GM13976 (cell line): Measurements from ENCODE around the gene ST3GAL3.

ENCODE experiments used
- DNase-seq: peaks from one replicate; pipeline ENCODE4 v3.0.0; 2012; ENCODE audit warnings: low spot score
- CTCF ChIP-seq: IDR thresholded peaks from 2 replicates; pipeline ENCODE4 v1.5.1; 2012; ENCODE audit warnings: borderline replicate concordance, mild to moderate bottlenecking; ENCODE audit not compliant: insufficient read depth; ENCODE audit errors: extremely low read depth, missing control alignments, control extremely low read depth
- in situ Hi-C: fragments of 300-500 bp; cut with MboI; formaldehyde crosslinking; loops from one replicate; pipeline ENCODE4 v1.12.0; 2022; ENCODE audit warnings: low sequenced_read_pairs, mixed read lengths, inconsistent platforms; ENCODE audit not compliant: unreplicated experiment

ST3GAL3 gene

GRCh38 chr1:43970502-43970901, 263.2 kb downstream of the ST3GAL3 start:
- in situ Hi-C loops = no loop called here
- no peak for TF ChIP-seq CTCF
- DNase-seq = no peak

GRCh38 chr1:43970911-43971310, 263.6 kb downstream of the ST3GAL3 start:
- DNase-seq = no peak
- in situ Hi-C loops = no loop called here
- TF ChIP-seq CTCF = no peak

DNA sequence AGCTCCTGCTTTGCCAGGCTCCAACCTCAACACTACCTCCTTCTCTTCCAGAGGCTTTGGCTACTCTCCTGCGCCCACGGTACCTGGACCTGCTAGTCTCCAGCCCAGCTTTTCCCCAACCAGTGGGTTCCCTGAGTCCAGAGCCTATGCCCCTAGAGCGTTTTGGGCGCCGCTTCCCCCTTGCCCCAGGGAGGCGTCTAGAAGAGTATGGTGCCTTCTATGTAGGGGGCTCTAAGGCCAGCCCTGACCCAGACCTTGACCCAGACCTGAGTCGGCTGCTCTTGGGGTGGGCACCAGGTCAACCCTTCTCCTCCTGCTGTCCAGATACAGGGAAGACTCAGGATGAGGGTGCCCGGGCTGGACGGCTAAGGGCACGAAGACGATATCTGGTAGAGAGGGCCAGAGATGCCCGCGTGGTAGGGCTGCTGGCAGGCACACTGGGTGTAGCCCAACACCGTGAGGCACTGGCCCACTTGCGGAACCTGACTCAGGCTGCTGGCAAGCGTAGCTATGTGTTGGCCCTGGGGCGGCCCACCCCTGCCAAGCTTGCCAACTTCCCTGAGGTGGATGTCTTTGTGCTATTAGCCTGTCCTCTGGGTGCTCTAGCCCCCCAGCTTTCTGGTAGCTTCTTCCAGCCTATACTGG, 264.1 kb downstream of the ST3GAL3 start:
- DNase-seq = no peak
- no peak for TF ChIP-seq CTCF
- in situ Hi-C loops = no loop called here

DNA sequence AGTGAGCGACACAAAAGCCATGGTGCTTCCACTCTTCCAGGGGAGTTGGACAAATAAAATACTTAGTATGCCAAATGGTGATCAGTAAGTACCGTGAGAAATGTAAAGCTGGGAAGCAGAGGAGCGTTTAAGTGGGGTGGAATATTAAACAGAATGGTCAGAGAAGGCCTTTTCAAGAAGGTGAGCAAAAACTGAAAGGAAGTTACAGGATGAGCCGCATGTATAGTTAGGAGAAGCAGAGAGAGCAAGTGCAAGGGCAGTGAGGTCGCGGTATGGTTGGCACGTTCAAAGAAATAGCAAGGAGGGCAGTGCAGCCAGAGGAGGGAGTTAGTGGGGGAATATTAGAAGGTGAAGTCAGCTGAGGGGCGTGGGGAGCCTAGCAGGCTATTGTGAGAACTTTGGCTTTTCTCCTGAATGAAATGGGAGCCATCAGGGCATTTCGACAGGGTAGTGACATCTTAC, 266.7 kb downstream of the ST3GAL3 start:
- in situ Hi-C loops = no loop called here
- DNase-seq = no peak
- no peak for TF ChIP-seq CTCF

- in situ Hi-C loops = no loop called here
- DNase-seq = peak; percentile 98
- peak; percentile 14 for TF ChIP-seq CTCF
Measured at GRCh38 chr1:43974443-43975248, 267.3 kb downstream of the ST3GAL3 start, which contains the start of gene ATP6V0B. TSS of gene ATP6V0B (plus strand) at chr1:43974960. CDS start at chr1:43975041, 81 bp downstream.

DNA sequence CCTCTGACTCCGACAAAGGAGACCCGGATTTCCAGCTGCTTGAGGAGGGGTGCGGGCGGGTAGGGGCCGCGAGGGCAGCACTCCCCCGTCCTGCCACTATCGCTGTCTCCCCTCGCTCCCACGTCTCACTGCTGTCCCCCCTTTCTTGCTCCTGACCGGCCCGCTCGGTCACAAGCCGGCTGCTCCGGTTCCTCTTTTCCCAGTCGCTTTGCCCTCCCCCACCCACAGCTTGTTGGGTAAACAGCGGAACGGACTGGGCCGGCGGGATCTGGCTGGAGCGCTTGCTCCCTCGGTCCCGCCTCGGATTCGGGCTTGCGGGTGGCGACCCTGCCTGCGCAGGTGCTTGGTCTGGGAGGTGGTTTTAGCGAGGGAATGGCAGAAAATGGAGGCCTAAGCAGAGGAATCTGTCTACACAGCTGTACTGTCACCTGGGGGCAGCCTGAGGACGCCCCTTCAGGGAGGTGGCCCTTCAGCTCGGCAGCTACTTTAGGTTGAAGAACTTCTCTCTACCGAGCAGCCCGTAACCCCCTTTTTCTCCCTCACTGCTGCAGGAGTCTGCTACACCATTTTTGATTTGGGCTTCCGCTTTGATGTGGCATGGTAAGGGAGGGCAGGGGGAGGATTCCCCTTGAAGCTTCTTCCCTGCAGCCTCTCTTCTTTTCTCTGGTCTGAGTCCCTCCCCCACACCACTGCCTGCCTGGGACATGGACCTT, 268.1 kb downstream of the ST3GAL3 start:
- peak; percentile 58 for DNase-seq
- no peak for TF ChIP-seq CTCF
- in situ Hi-C loops = no loop called here
